ENCODE data around the gene DPEP3. TPM values are rescaled to one million over a fixed set of nuclear protein-coding genes. Genes with fewer than 3 reads are reported as not detected.
A peak's percentile ranks its signal among the peaks of the same experiment; 100 is the strongest.
"Not testable (repeated sequence)": the region's sequence is repeated elsewhere in the genome, so short reads cannot be mapped to it uniquely, and the experiment has no call there.

DPEP3 gene
- total RNA-seq, 1 donor from 2014 or later = not detected

- FAIRE-seq (no peak), DNase-seq (ENCODE audit: low spot score in 2 of 2) (no peak)
These were observed 33.2 kb downstream of the DPEP3 start for GRCh38 chr16:67946966-67947558.

- DNase-seq (ENCODE audit: low spot score in 2 of 2) = no peak
- FAIRE-seq = no peak
These were observed 34.1 kb downstream of the DPEP3 start for GRCh38 chr16:67946128-67946569.

GRCh38 chr16:67945392-67945933 is 34.8 kb downstream of the DPEP3 start:
- FAIRE-seq = no peak
- no peak for DNase-seq (ENCODE audit: low spot score in 2 of 2)

GRCh38 chr16:67944690-67945391 is 35.5 kb downstream of the DPEP3 start:
- DNase-seq (ENCODE audit: low spot score in 2 of 2) = no peak
- no peak for FAIRE-seq

GRCh38 chr16:67943619-67944504 is 36.4 kb downstream of the DPEP3 start, which contains the start of gene LCAT:
LCAT (minus strand) TSS chr16:67944120; CDS start chr16:67944101, 19 bp downstream.
- no peak for FAIRE-seq
- DNase-seq (ENCODE audit: low spot score in 2 of 2) = peak; percentile 73 to 74

- FAIRE-seq (no peak), DNase-seq (ENCODE audit: low spot score in 2 of 2) (no peak)
These were observed 37.1 kb downstream of the DPEP3 start for GRCh38 chr16:67943256-67943618.

- FAIRE-seq (no peak), DNase-seq (ENCODE audit: low spot score in 2 of 2) (no peak)
These were observed 37.6 kb downstream of the DPEP3 start for GRCh38 chr16:67942510-67943255.

GRCh38 chr16:67942200-67942509 is 38.1 kb downstream of the DPEP3 start:
- no peak for FAIRE-seq

GRCh38 chr16:67941469-67942199 is 38.7 kb downstream of the DPEP3 start:
- FAIRE-seq (no peak), DNase-seq (ENCODE audit: low spot score in 2 of 2) (no peak)

More at GRCh38 chr16:67942200-67942509, 38.1 kb downstream of the DPEP3 start:
- DNase-seq (ENCODE audit: low spot score in 2 of 2) = peak in 1 of 2 donors; percentile 54

GRCh38 chr16:67940446-67941089 is 39.7 kb downstream of the DPEP3 start:
- DNase-seq (ENCODE audit: low spot score in 2 of 2) (no peak), FAIRE-seq (no peak)

GRCh38 chr16:67939507-67940445 is 40.5 kb downstream of the DPEP3 start:
- DNase-seq (ENCODE audit: low spot score in 2 of 2) (no peak), FAIRE-seq (no peak)

- not testable (repeated sequence) for FAIRE-seq; DNase-seq (ENCODE audit: low spot score in 2 of 2)
These were observed 42.6 kb downstream of the DPEP3 start for GRCh38 chr16:67937713-67938112.

- FAIRE-seq (no peak), DNase-seq (ENCODE audit: low spot score in 2 of 2) (peak in 1 of 2 donors; percentile 57)
These were observed 43.3 kb downstream of the DPEP3 start for GRCh38 chr16:67936880-67937605.

GRCh38 chr16:67936124-67936879 is 44.0 kb downstream of the DPEP3 start, which contains the start of gene PSMB10:
PSMB10 (minus strand) TSS chr16:67936850; CDS start chr16:67936749, 101 bp downstream.
- DNase-seq (ENCODE audit: low spot score in 2 of 2) (peak in 1 of 2 donors; percentile 65), FAIRE-seq (no peak)

- FAIRE-seq (no peak), DNase-seq (ENCODE audit: low spot score in 2 of 2) (peak; percentile 91 to 99)
These were observed 44.7 kb downstream of the DPEP3 start for GRCh38 chr16:67935402-67936123.

GRCh38 chr16:67935101-67935401 is 45.2 kb downstream of the DPEP3 start:
- no peak for FAIRE-seq
- DNase-seq (ENCODE audit: low spot score in 2 of 2) = no peak

Measured in frontal cortex (tissue), 4 donors.